ENCODE data around the gene KCNG2. TPM values are rescaled to one million over a fixed set of nuclear protein-coding genes. Genes with fewer than 3 reads are reported as not detected.

Gene KCNG2
- total RNA-seq, 1 donor from 2014 or later, result not detected

GRCh38 chr18:79905389-79905911 lies 107.7 kb downstream of the KCNG2 start:
- ATAC-seq (ENCODE audit: poor library complexity) (no peak), DNase-seq (peak; percentile 39)
- intact Hi-C loops (cut with DNase I), result no loop called here

GRCh38 chr18:79905993-79906392 lies 108.3 kb downstream of the KCNG2 start:
- DNase-seq, result no peak
- ATAC-seq (ENCODE audit: poor library complexity), result no peak
- intact Hi-C loops (cut with DNase I), result no loop called here

GRCh38 chr18:79906706-79907105 lies 109.0 kb downstream of the KCNG2 start:
- DNase-seq (no peak), ATAC-seq (ENCODE audit: poor library complexity) (no peak)
- intact Hi-C loops (cut with DNase I), result no loop called here

- DNase-seq, result no peak
- ATAC-seq (ENCODE audit: poor library complexity), result no peak
- intact Hi-C loops (cut with DNase I), result no loop called here
Measured at GRCh38 chr18:79910563-79911343, 113.0 kb downstream of the KCNG2 start.

- ATAC-seq (ENCODE audit: poor library complexity) (no peak), DNase-seq (no peak)
- intact Hi-C loops (cut with DNase I), result no loop called here
Measured at GRCh38 chr18:79911344-79912270, 113.9 kb downstream of the KCNG2 start.

GRCh38 chr18:79912409-79912991 lies 114.8 kb downstream of the KCNG2 start:
- peak; percentile 37 for DNase-seq
- intact Hi-C loops (cut with DNase I), result no loop called here
- no peak for ATAC-seq (ENCODE audit: poor library complexity)

- no peak for DNase-seq
- intact Hi-C loops (cut with DNase I), result no loop called here
- ATAC-seq (ENCODE audit: poor library complexity), result no peak
Measured at GRCh38 chr18:79912994-79913831, 115.5 kb downstream of the KCNG2 start.

GRCh38 chr18:79914614-79915160 lies 116.9 kb downstream of the KCNG2 start:
- intact Hi-C loops (cut with DNase I), result no loop called here
- no peak for DNase-seq
- ATAC-seq (ENCODE audit: poor library complexity), result no peak

GRCh38 chr18:79915161-79916127 lies 117.7 kb downstream of the KCNG2 start:
- ATAC-seq (ENCODE audit: poor library complexity), result peak; percentile 28
- intact Hi-C loops (cut with DNase I), result no loop called here
- DNase-seq, result no peak

- no peak for ATAC-seq (ENCODE audit: poor library complexity)
- no peak for DNase-seq
- intact Hi-C loops (cut with DNase I), result no loop called here
Measured at GRCh38 chr18:79916128-79916494, 118.4 kb downstream of the KCNG2 start.

GRCh38 chr18:79916546-79917168 lies 118.9 kb downstream of the KCNG2 start:
- ATAC-seq (ENCODE audit: poor library complexity) (no peak), DNase-seq (no peak)
- intact Hi-C loops (cut with DNase I), result no loop called here

GRCh38 chr18:79917169-79917852 lies 119.6 kb downstream of the KCNG2 start:
- intact Hi-C loops (cut with DNase I), result no loop called here
- no peak for ATAC-seq (ENCODE audit: poor library complexity)
- DNase-seq, result no peak

GRCh38 chr18:79917853-79918614 lies 120.3 kb downstream of the KCNG2 start:
- ATAC-seq (ENCODE audit: poor library complexity), result no peak
- no peak for DNase-seq
- intact Hi-C loops (cut with DNase I), result no loop called here

- peak; percentile 36 for DNase-seq
- intact Hi-C loops (cut with DNase I), result no loop called here
- no peak for ATAC-seq (ENCODE audit: poor library complexity)
Measured at GRCh38 chr18:79918615-79919011, 120.9 kb downstream of the KCNG2 start.

- no peak for DNase-seq
- no peak for ATAC-seq (ENCODE audit: poor library complexity)
Measured at GRCh38 chr18:79919089-79919488, 121.4 kb downstream of the KCNG2 start.

More at GRCh38 chr18:79919089-79919488, 121.4 kb downstream of the KCNG2 start:
- intact Hi-C loops (cut with DNase I), result no loop called here
